Measurements from ENCODE around the gene NADSYN1.

Gene NADSYN1

DNA sequence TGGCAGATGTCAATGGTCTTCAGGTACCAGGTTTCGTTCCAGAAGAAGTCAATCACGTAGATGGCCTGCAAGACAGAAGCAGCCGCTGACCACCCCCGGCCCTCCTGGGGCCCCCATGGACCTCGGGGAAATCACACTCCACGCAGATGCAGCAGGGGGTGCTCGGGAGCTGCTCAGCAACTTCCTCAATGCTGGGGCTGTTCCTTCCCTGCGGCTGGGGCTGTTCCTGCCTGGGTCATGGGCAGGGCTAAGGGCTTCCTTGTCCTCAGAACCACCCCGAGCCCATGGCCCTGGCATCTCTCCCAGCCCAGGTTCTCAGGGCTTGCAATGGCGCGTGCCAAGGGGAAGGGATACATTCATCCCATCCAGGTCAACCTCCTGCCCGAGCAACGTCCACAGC is 15.1 kb upstream of the NADSYN1 start:
- TF ChIP-seq, protein P1, sequence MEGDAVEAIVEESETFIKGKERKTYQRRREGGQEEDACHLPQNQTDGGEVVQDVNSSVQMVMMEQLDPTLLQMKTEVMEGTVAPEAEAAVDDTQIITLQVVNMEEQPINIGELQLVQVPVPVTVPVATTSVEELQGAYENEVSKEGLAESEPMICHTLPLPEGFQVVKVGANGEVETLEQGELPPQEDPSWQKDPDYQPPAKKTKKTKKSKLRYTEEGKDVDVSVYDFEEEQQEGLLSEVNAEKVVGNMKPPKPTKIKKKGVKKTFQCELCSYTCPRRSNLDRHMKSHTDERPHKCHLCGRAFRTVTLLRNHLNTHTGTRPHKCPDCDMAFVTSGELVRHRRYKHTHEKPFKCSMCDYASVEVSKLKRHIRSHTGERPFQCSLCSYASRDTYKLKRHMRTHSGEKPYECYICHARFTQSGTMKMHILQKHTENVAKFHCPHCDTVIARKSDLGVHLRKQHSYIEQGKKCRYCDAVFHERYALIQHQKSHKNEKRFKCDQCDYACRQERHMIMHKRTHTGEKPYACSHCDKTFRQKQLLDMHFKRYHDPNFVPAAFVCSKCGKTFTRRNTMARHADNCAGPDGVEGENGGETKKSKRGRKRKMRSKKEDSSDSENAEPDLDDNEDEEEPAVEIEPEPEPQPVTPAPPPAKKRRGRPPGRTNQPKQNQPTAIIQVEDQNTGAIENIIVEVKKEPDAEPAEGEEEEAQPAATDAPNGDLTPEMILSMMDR (IDR thresholded peaks at IDR 0.05; ENCODE audit: low read depth, low read length) = no peak
- no peak for DNase-seq (ENCODE audit: low read depth in 2 of 2)
- no peak overlapping the region for H3K4me3 ChIP-seq (replicated peaks in 1 of 2; ENCODE audit: low read depth in 2 of 2, low read length in 2 of 2)

DNA sequence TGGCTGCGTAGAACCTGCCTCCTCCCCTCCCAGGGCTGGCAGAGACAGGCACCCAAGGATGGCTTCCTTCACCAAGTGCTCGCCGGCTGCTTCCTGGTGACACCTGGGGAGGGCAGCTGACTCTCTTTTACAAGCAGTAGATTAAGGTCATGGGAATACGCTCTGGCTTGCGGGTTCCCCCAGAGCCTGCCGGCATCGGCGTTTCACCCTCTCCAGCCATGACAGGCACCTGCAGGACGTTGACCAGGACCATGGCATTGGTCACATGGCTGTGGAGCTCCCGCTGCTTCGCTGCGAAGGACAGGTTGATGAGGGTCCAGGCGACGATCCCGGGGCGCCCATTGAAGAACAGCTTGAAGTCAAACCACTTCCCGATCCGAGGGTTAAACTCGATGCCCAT is 14.4 kb upstream of the NADSYN1 start:
- DNase-seq (ENCODE audit: low read depth in 2 of 2) = no peak
- TF ChIP-seq, protein P1 (IDR thresholded peaks at IDR 0.05; ENCODE audit: low read depth, low read length) = no peak
- H3K4me3 ChIP-seq (replicated peaks in 1 of 2; ENCODE audit: low read depth in 2 of 2, low read length in 2 of 2) = no peak overlapping the region

DNA sequence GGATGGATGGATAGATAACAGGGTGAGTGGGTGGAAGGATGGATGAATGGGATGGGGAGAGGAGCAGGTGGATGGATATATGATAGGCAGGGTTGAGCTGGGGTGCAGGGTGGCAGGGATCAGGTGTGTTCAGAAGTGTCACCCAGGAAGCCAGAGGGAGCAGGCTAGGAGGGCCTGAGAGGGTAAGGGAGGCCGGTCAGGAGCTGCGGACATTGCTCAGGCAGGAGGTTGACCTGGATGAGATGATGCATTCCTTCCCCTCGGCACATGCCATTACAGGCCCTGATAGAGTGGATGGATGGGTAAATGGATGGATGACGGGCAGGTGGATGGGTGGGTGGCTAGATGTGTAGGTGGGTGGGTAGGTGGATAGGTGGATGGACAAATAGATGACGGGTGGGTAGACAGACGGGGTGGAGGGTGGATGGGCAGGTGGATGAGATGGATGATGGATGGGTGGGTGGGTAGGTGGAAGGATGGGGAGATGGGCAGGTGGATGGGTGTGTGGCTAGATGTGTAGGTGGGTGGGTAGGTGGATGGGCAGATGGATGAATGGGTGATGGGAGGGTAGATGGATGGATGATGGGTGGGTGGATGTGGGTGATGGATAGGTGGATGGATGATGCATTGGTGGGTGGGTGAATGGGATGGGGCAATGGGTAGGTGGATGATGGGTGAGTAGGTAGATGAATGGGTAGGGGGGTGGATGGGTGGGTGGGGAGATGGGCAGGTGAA is 12.8 kb upstream of the NADSYN1 start:
- TF ChIP-seq, protein P1 (IDR thresholded peaks at IDR 0.05; ENCODE audit: low read depth, low read length) = no peak
- H3K4me3 ChIP-seq (replicated peaks in 1 of 2; ENCODE audit: low read depth in 2 of 2, low read length in 2 of 2) = no peak overlapping the region
- DNase-seq (ENCODE audit: low read depth in 2 of 2) = no peak

DNA sequence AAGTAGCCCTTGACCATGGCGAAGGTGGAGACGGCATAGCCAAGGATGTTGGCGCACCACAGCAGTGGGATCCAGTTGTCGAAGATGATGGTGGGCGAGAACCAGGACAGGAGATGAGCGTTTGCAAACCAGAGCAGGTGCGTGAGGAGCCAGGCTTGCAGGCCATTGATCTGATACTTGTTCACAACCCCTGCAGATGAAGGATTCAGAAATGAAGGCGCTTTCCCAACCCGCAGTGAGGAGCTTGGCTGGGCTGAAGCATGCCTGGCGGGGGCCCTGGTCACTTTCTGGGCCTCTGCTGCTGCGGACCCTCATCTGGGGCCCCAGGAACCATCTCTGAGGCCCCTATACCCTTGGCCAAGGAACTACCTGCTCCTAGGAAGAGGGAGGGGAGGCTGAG is 11.8 kb upstream of the NADSYN1 start:
- DNase-seq (ENCODE audit: low read depth in 2 of 2) = no peak
- no peak overlapping the region for H3K4me3 ChIP-seq (replicated peaks in 1 of 2; ENCODE audit: low read depth in 2 of 2, low read length in 2 of 2)
- TF ChIP-seq, protein P1 (IDR thresholded peaks at IDR 0.05; ENCODE audit: low read depth, low read length) = no peak

DNA sequence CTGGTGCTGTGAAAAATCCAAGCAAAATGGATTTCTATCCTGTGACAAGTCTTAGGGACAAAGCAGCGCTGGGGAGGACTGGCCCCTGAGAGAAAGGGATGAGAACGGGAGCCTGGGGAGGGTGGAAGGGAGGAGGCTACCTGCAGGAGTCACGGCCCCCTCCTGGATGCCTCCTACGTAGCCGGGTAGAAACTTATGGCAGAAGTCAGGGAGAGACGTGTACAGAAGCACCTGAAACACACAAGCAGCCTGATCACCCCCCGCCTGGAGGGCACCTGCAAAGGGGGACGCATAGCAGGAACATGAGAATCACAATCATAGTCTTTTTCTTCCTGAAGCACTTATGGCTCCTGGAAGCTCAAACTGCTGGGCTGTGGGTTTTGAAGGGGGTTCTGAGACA is 10.9 kb upstream of the NADSYN1 start:
- no peak for DNase-seq (ENCODE audit: low read depth in 2 of 2)
- H3K4me3 ChIP-seq (replicated peaks in 1 of 2; ENCODE audit: low read depth in 2 of 2, low read length in 2 of 2) = no peak overlapping the region
- TF ChIP-seq, protein P1 (IDR thresholded peaks at IDR 0.05; ENCODE audit: low read depth, low read length) = no peak

DNA sequence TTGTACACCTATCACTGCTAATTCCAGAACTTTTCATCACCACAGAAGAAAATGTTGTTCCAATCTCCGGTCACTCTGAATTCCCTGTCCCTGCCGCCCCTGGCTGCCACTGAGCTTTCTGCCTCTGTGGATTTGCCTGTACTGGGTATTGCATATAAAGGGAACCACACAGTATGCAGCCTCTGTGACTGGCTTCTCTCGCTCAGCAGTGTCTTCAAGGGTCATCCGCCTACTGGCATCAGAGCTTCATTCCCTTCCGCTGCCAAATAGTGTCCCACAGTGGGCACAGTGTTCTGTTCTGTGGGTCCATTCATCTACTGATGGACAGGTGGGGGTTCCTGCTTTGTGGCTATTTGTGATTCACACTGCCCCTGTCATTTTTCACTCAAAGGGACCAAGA is 10.1 kb upstream of the NADSYN1 start:
- TF ChIP-seq, protein P1 (IDR thresholded peaks at IDR 0.05; ENCODE audit: low read depth, low read length) = no peak
- DNase-seq (ENCODE audit: low read depth in 2 of 2) = no peak
- no peak overlapping the region for H3K4me3 ChIP-seq (replicated peaks in 1 of 2; ENCODE audit: low read depth in 2 of 2, low read length in 2 of 2)

Data from cardiac fibroblast (primary cell).